LNCaP clone FGC (cell line): Measurements from ENCODE around the gene DOCK4.

ENCODE experiments used
- DNase-seq: peaks from one replicate; pipeline ENCODE4 v3.0.0-alpha.2; 2011; ENCODE audit warnings: low read depth
- H3K4me3 ChIP-seq: 2 replicates; pipeline ENCODE4 v1.5.1; 2011; ENCODE audit warnings: mild to moderate bottlenecking, low read depth, low read length, control low read depth
- CTCF ChIP-seq: IDR thresholded peaks from 2 replicates; pipeline ENCODE4 v1.5.1; 2012; ENCODE audit warnings: mild to moderate bottlenecking; ENCODE audit not compliant: control insufficient read depth, insufficient read depth; ENCODE audit errors: extremely low read depth

Gene DOCK4

DNA sequence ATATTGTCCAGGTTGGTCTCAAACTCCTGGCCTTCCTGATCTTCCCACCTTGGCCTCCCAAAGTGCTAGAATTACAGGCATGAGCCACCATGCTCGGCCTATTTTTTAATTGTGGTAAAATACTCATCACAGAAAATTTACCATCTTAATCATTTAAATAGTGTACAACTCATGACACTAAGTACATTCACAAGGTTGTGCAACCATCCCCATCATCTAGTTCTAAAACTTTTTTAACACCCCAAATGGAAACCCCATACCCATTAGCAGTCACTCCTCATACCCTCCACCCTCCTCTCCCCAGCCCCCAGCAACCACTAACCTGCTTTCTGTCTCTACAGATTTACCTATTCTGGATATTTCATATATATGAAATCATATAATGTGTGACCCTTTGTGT lies 90.3 kb downstream of the DOCK4 start:
- H3K4me3 ChIP-seq: no peak overlapping the region
- no peak for DNase-seq
- no peak for TF ChIP-seq CTCF

DNA sequence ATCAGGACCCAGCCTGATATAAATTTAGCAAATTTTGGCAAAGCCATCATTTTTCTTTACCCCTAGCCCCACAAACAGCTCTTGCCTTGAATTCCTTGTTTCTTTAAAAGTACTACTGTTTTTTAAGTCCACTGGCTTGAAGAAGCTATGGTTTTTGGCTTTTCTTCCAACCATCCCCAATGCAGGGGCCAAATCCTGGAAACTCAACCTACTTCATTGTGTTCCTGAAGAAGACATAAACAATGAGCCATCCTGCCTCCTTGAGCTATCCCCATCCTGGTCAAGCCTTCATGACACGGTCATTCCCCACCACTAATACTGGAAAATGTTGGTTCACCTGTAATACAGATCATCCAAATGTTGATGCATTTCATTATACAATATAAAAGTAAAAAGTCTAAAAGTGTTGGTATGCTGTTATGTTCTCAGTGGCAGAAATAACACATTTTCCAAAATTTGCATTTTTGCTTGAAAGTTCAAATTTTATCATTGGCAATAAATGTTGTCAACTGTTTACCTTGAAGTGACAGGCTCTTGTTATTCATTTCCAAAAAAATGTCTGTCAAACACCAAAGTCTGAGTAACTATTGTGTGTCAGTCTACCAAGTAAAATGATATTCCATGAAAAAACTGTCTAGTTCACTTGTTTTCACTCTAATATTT lies 92.2 kb downstream of the DOCK4 start:
- no peak overlapping the region for H3K4me3 ChIP-seq
- TF ChIP-seq CTCF: no peak

GRCh38 chr7:112112822-112113255 lies 93.4 kb downstream of the DOCK4 start:
- no peak for TF ChIP-seq CTCF
- no peak overlapping the region for H3K4me3 ChIP-seq
- DNase-seq: no peak

More for the DNA sequence above, 92.2 kb downstream of the DOCK4 start:
- DNase-seq: no peak

- H3K4me3 ChIP-seq: no peak overlapping the region
- TF ChIP-seq CTCF: no peak
- no peak for DNase-seq
Observed at GRCh38 chr7:112110651-112111050, 95.5 kb downstream of the DOCK4 start.

DNA sequence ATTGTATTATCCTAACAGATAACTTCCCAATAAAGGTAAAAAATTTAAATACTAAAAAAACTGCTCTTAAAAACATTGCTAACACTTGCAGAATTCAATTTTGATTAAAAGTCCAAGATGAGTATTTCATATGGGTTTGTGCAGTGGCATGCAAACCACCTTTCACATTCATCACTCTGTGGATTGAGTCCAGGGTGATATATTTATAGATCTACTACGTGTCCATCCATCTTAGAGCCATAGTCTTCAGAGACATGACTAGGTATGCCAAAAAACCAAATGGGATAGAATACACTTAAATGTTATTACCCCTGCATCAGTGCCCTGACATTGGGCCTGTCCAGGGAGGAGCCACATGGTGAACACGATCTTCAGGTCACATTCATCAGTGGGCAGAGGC lies 96.0 kb downstream of the DOCK4 start:
- H3K4me3 ChIP-seq: no peak overlapping the region
- no peak for DNase-seq
- TF ChIP-seq CTCF: no peak

- no peak for TF ChIP-seq CTCF
Observed at GRCh38 chr7:112108981-112109380, 97.2 kb downstream of the DOCK4 start.

More at GRCh38 chr7:112108981-112109380, 97.2 kb downstream of the DOCK4 start:
- no peak overlapping the region for H3K4me3 ChIP-seq
- DNase-seq: no peak
